ENCODE results near the gene PEX6. TPM values are rescaled to one million over a fixed set of nuclear protein-coding genes. Genes with fewer than 3 reads are reported as not detected.

The PEX6 gene
- total and polyA plus RNA-seq, 2 of the 13 experiments (the other 11 are each of a cell fraction or from before 2014, with no cell fraction given): 5.1 to 6.7 TPM

DNA sequence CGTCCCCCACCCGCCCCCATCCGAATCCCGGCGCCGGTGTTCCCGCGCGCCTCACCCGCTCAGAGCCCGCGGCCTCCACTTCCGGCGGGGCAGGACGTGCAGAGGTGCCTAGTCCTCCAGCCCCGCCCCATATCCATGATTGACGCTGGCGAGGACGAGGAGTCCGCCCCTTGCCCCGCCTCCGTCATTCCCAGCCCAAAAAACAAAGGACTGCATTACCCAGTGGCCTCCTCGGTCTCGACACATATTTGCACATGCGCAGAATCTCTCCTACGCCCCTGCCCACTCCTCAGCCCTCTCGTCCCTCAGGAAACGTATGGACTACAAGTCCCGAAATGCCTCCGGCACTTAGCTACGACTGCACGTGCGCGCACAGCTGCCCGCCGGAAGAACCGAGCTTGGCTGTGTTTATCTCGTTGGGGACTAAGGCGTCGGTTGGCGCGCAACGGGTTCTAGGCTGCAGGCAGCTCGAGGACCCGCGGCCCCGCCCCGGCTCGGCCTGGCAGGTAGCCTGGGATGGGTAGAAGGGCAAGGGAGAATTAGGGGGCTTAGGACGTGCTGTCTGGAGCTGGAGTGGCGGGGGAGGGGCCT lies 35.0 kb upstream of the PEX6 start, which contains the start of the genes KLHDC3 and MEA1 (continued):
- TF ChIP-seq ETV6 (CRISPR knock-in tag; conservative IDR thresholded peaks at IDR 0.05) (no peak), ZNF740 (CRISPR knock-in tag; IDR thresholded peaks at IDR 0.05) (no peak), NONO (IDR thresholded peaks at IDR 0.05) (no peak), NONO (CRISPR knock-in tag; conservative IDR thresholded peaks at IDR 0.05) (0 out of 2 replicates have a peak, but pooled peaks have one; percentile 45), ZNF556 (CRISPR knock-in tag; IDR thresholded peaks at IDR 0.05; ENCODE audit: borderline replicate concordance) (peak; percentile 75; the same call in 1 of the 2 replicates), ZNF782 (CRISPR knock-in tag; IDR thresholded peaks at IDR 0.05; ENCODE audit: borderline replicate concordance) (no peak), SOX6 (IDR thresholded peaks at IDR 0.05) (no peak), SOX6 (CRISPR knock-in tag; IDR thresholded peaks at IDR 0.05) (peak; percentile 56; the same call in 1 of the 2 replicates)

DNA sequence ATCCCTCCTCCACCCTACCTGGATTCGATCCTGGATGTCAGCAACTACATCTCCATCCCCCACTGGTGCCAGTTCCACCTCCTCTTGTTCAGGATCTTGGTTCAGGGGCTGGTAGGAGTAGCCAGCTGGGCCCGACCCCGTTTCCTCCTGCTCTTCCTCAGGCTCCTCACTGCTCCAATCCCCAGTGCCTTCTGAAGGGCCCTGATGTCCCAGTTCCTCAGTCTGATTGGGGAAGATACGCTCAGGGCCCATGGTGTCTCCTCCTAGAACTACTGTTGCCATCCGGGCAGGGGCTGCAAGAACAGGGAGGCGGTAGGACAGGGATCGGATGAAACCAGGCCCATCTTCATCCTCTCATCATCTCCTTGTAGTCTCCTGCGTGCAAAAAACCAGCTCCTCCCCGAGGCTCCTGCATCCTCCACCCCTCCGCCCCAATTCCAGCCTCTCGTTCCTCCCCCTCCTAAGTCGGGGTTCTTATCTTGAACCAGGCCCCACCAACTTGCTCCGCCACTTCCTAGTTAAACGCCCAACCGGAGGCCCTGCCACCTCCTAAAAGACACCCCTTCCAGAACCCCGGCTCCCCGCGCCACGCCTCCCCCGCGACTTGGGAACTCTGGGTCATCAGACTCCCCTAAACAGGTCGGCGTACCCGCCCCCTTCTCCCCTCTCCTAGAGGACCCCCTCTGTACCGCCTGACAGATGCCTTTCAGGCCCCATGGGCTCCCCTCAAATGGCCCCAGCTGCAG lies 34.3 kb upstream of the PEX6 start:
- ChIA-PET CTCF (ENCODE audit: low intra/inter-chr PET ratio, low total read pairs) (no interaction called here), POLR2A (interaction anchor here (0.9 to 5.3 kb wide), 27 partner anchors 10 to 503 kb away, joined by 3 to 76 read pairs (median 8); partner anchors contain the start of genes CNPY3, CUL7, CUL9 and KLC4)
- peak overlapping the region; percentile 73 to 91 (median 88) for H3K4me3 ChIP-seq (replicated peaks in 1 of 3; ENCODE audit: insufficient read depth in 1 of 3, low read depth in 2 of 3, low read length in 3 of 3)
- H4K20me1 ChIP-seq (ENCODE audit: insufficient read depth, low read length): no peaks in the 10 kb centered on the region
- peaks cover 38% of the 10 kb centered on the region for H3K4me1 ChIP-seq (ENCODE audit: insufficient read depth, low read length)
- H3K9me3 ChIP-seq (ENCODE audit: low read length): no peaks in the 10 kb centered on the region
- BruUV-seq (replicated peaks): no TSS peak
- peak overlapping the region; percentile 82 for H3K9ac ChIP-seq (ENCODE audit: insufficient read depth, low read depth, low read length)
- no peak for FAIRE-seq
- H3K36me3 ChIP-seq (replicated peaks in 1 of 2; ENCODE audit: control insufficient read depth in 1 of 2, insufficient read depth in 2 of 2, low read length in 2 of 2): peaks cover 25 to 58% of the 10 kb centered on the region in 2 experiments
- intact Hi-C loops (cut with micrococcal nuclease; ENCODE audit: unreplicated experiment) (loop anchor here (1.0 to 5.0 kb wide), 3 partner anchors 29 to 51 kb away; partner anchors contain the start of genes CUL7, GNMT and PPP2R5D), in situ Hi-C loops (cut with HindIII; ENCODE audit: extremely low pct_ligation_motif_present, low pct_unique_long_range_greater_than_20kb) (no loop called here)
- no peak for DNase-seq (ENCODE audit: low spot score)
- no peak overlapping the region for H2AFZ ChIP-seq (ENCODE audit: low read length)
- H3K27me3 ChIP-seq (ENCODE audit: control insufficient read depth in 1 of 2, insufficient read depth in 2 of 2, low read length in 2 of 2): no peaks in the 10 kb centered on the region; a peak in 1 of 5 replicates
- 2% methylated on average over 25 of the region's 25 CpGs for WGBS (ENCODE audit: low lambda C conversion rate)
- peak overlapping the region; percentile 31 for H3K27ac ChIP-seq (ENCODE audit: extremely low read length, insufficient read depth, low read length)
- peak overlapping the region; percentile 98 for H3K4me2 ChIP-seq (ENCODE audit: low read depth, low read length)
- peaks cover 34% of the 10 kb centered on the region for H3K79me2 ChIP-seq (ENCODE audit: insufficient read depth, low read length)
- ATAC-seq: no peak; the same call in 2 of the 3 replicates
- TF ChIP-seq ZNF547 (CRISPR knock-in tag; IDR thresholded peaks at IDR 0.05) (peak; percentile 60; the same call in 1 of the 2 replicates), ZNF75D (CRISPR knock-in tag; IDR thresholded peaks at IDR 0.05; ENCODE audit: borderline replicate concordance) (no peak), EED (CRISPR knock-in tag; IDR thresholded peaks at IDR 0.05) (0 out of 2 replicates have a peak, but pooled peaks have one; percentile 20), ZNF512 (CRISPR knock-in tag; IDR thresholded peaks at IDR 0.05) (peak; percentile 28; the same call in 1 of the 2 replicates), ZFP41 (CRISPR knock-in tag; IDR thresholded peaks at IDR 0.05; ENCODE audit: borderline replicate concordance) (0 out of 2 replicates have a peak, but pooled peaks have one; percentile 68), ZNF768 (CRISPR knock-in tag; IDR thresholded peaks at IDR 0.05) (no peak; the same call in 1 of the 2 replicates), NFKBIZ (CRISPR knock-in tag; IDR thresholded peaks at IDR 0.05) (peak; percentile 23; the same call in 1 of the 2 replicates), JUND (CRISPR knock-in tag; IDR thresholded peaks at IDR 0.05) (0 out of 2 replicates have a peak, but pooled peaks have one; percentile 10), ZBTB10 (CRISPR knock-in tag; IDR thresholded peaks at IDR 0.05; ENCODE audit: borderline replicate concordance) (0 out of 2 replicates have a peak, but pooled peaks have one; percentile 34)

Measured in HepG2 (cell line).